NCI-H1105 (cell line): Measurements from ENCODE around the gene BARHL1.

Experiments used
- DNase-seq: peaks from one replicate; lab custom pipeline; 2025; lab: John Stamatoyannopoulos, UW

BARHL1 gene

GRCh38 chr9:132615774-132616173 is 33.4 kb downstream of the BARHL1 start:
- DNase-seq, result no peak

- no peak for DNase-seq
Observed at GRCh38 chr9:132616725-132617124, 34.3 kb downstream of the BARHL1 start.

- DNase-seq, result no peak
Observed at GRCh38 chr9:132622159-132622558, 39.8 kb downstream of the BARHL1 start.

- no peak for DNase-seq
Observed at GRCh38 chr9:132626285-132626684, 43.9 kb downstream of the BARHL1 start.

GRCh38 chr9:132627106-132627505 is 44.7 kb downstream of the BARHL1 start:
- DNase-seq, result no peak

- DNase-seq, result no peak
Observed at GRCh38 chr9:132627594-132627993, 45.2 kb downstream of the BARHL1 start.

GRCh38 chr9:132628746-132629145 is 46.3 kb downstream of the BARHL1 start:
- no peak for DNase-seq

GRCh38 chr9:132630116-132630515 is 47.7 kb downstream of the BARHL1 start:
- DNase-seq, result no peak

- peak; percentile 8 for DNase-seq
Observed at GRCh38 chr9:132630811-132631210, 48.4 kb downstream of the BARHL1 start.

GRCh38 chr9:132631280-132631679 is 48.9 kb downstream of the BARHL1 start:
- DNase-seq, result no peak

- no peak for DNase-seq
Observed at GRCh38 chr9:132631685-132632084, 49.3 kb downstream of the BARHL1 start.

- no peak for DNase-seq
Observed at GRCh38 chr9:132632413-132633129, 50.2 kb downstream of the BARHL1 start.

GRCh38 chr9:132634327-132634726 is 51.9 kb downstream of the BARHL1 start:
- DNase-seq, result no peak

GRCh38 chr9:132637351-132637750 is 54.9 kb downstream of the BARHL1 start:
- peak; percentile 86 for DNase-seq

- DNase-seq, result no peak
Observed at GRCh38 chr9:132637801-132638200, 55.4 kb downstream of the BARHL1 start.

- DNase-seq, result no peak
Observed at GRCh38 chr9:132638240-132638639, 55.8 kb downstream of the BARHL1 start.

GRCh38 chr9:132639322-132639721 is 56.9 kb downstream of the BARHL1 start:
- peak; percentile 2 for DNase-seq
